Gastroesophageal sphincter (tissue), 4 donors: ENCODE measurements around the gene CFAP100. TPM values are rescaled to one million over a fixed set of nuclear protein-coding genes. Genes with fewer than 3 reads are reported as not detected.

Experiments
- ATAC-seq: fragments of 150-250 bp; one replicate; pipeline ENCODE4 v1.9.1; 2016; ENCODE audit warnings: mild to moderate bottlenecking, moderate library complexity
- H3K27ac ChIP-seq, 4 donors: fragments of 200-600 bp; sonication (generic) in 3 of 4; 1 replicate in 3 of 4; 2 replicates in 1 of 4; pipeline ENCODE4 v1.5.1; 2016 to 2019
- H3K27me3 ChIP-seq: fragments of 200-600 bp; sonication (generic); one replicate; pipeline ENCODE4 v1.5.1; 2019
- H3K36me3 ChIP-seq, 2 donors: fragments of 200-600 bp; sonication (generic); one replicate each; pipeline ENCODE4 v1.5.1; 2019; ENCODE audit warnings: control low read depth in 1 of 2
- H3K4me1 ChIP-seq, 3 donors: fragments of 200-600 bp; sonication (generic); 1 replicate in 2 of 3; 2 replicates in 1 of 3; pipeline ENCODE4 v1.5.1; 2016 to 2019; ENCODE audit warnings: control low read depth in 2 of 3
- H3K4me3 ChIP-seq, 2 donors: fragments of 200-600 bp; sonication (generic); one replicate each; pipeline ENCODE4 v1.5.1; 2019; ENCODE audit warnings: mild to moderate bottlenecking in 1 of 2, moderate library complexity in 1 of 2
- H3K9me3 ChIP-seq, 3 donors: fragments of 200-600 bp; sonication (generic); one replicate each; pipeline ENCODE4 v1.5.1; 2017 to 2019; ENCODE audit warnings: control low read depth in 2 of 3
- CTCF ChIP-seq, 4 experiments: fragments of 200-600 bp in 2 of 4; fragments of 450-650 bp in 2 of 4; sonication (generic) in 1 of 4; IDR thresholded peaks; one replicate each; pipeline ENCODE4 v1.5.1; 2017 to 2019; ENCODE audit warnings: antibody characterized with exemption in 4 of 4, mild to moderate bottlenecking in 2 of 4, moderate library complexity in 2 of 4
- EP300 ChIP-seq: sonication (generic); formaldehyde crosslinking; IDR thresholded peaks from one replicate; pipeline ENCODE4 v1.6.1; 2017; ENCODE audit warnings: antibody characterized with exemption, mild to moderate bottlenecking
- POLR2A ChIP-seq, 2 donors: fragments of 450-650 bp; IDR thresholded peaks; one replicate each; pipeline ENCODE4 v1.6.1; 2017; ENCODE audit warnings: antibody characterized with exemption in 2 of 2, mild to moderate bottlenecking in 2 of 2, moderate library complexity in 1 of 2
- POLR2AphosphoS5 ChIP-seq: sonication (generic); formaldehyde crosslinking; IDR thresholded peaks from one replicate; pipeline ENCODE4 v1.6.1; 2017; ENCODE audit warnings: antibody characterized with exemption
- WGBS, 2 donors: methylation state at CpG; one replicate each; pipeline ENCODE4 v1.1.5; 2018; ENCODE audit warnings: low coverage in 1 of 2; 5-methylcytosine and 5-hydroxymethylcytosine counted together
- total RNA-seq, 4 donors: library from RNA; depleted of rRNA; stranded (reverse); fragments of >200 nt; gene quantifications; one replicate each; pipeline ENCODE4 v1.1.0, GENCODE V29; 2016

Gene CFAP100
- total RNA-seq, 4 donors from 2014 or later: not detected

- Histone ChIP-seq H3K36me3 (peaks cover 0 to 12% of the 10 kb centered on the region in 2 donors), H3K4me1 (peaks cover 0 to 5% (median 0%) of the 10 kb centered on the region in 3 donors), H3K27me3 (peaks cover 46% of the 10 kb centered on the region), H3K27ac (no peak overlapping the region), H3K4me3 (no peak overlapping the region), H3K9me3 (peaks cover 0 to 4% (median 0%) of the 10 kb centered on the region in 3 donors)
- no peak for TF ChIP-seq POLR2AphosphoS5
- no peak for TF ChIP-seq POLR2A (IDR thresholded peaks at IDR 0.05)
- TF ChIP-seq CTCF (IDR thresholded peaks at IDR 0.05): no peak
- ATAC-seq: no peak
- 66 to 76% methylated on average over 5 to 6 of the region's 22 CpGs for WGBS, 2 donors
These were observed 25.4 kb downstream of the CFAP100 start for GRCh38 chr3:126419886-126420786.

GRCh38 chr3:126421573-126422119 lies 26.9 kb downstream of the CFAP100 start:
- no peak overlapping the region for H3K27ac ChIP-seq
- no peak for ATAC-seq
- TF ChIP-seq POLR2AphosphoS5: no peak
- no peak for TF ChIP-seq POLR2A (IDR thresholded peaks at IDR 0.05)
- no peak for TF ChIP-seq EP300
- no peak for TF ChIP-seq CTCF (IDR thresholded peaks at IDR 0.05)
- H3K4me3 ChIP-seq: no peak overlapping the region
- WGBS, 2 donors: 62% methylated on average over 5 of the region's 10 CpGs; no CpG with 5 or more reads in 1 of the 2 donors
- H3K4me1 ChIP-seq: no peaks in the 10 kb centered on the region
- peaks cover 31% of the 10 kb centered on the region for H3K27me3 ChIP-seq
- H3K36me3 ChIP-seq: peaks cover 0 to 12% of the 10 kb centered on the region in 2 donors
- peaks cover 0 to 19% (median 3%) of the 10 kb centered on the region in 3 donors for H3K9me3 ChIP-seq

- Histone ChIP-seq H3K27ac (no peak overlapping the region), H3K36me3 (peaks cover 0 to 12% of the 10 kb centered on the region in 2 donors), H3K27me3 (peaks cover 26% of the 10 kb centered on the region), H3K4me3 (no peak overlapping the region), H3K9me3 (peaks cover 0 to 20% (median 3%) of the 10 kb centered on the region in 3 donors), H3K4me1 (no peaks in the 10 kb centered on the region)
- no peak for ATAC-seq
- TF ChIP-seq POLR2A (IDR thresholded peaks at IDR 0.05): no peak
- TF ChIP-seq CTCF (IDR thresholded peaks at IDR 0.05): no peak
- no peak for TF ChIP-seq POLR2AphosphoS5
- TF ChIP-seq EP300: no peak
- no CpG with 5 or more reads among the region's 8 CpGs for WGBS, 2 donors
These were observed 27.4 kb downstream of the CFAP100 start for GRCh38 chr3:126422121-126422520.

- no peak for TF ChIP-seq POLR2AphosphoS5
- no peak for TF ChIP-seq EP300
- TF ChIP-seq CTCF (IDR thresholded peaks at IDR 0.05): no peak
- no peak for TF ChIP-seq POLR2A (IDR thresholded peaks at IDR 0.05)
- ATAC-seq: no peak
- Histone ChIP-seq H3K36me3 (peaks cover 0 to 12% of the 10 kb centered on the region in 2 donors), H3K27me3 (peaks cover 21% of the 10 kb centered on the region), H3K4me3 (no peak overlapping the region), H3K27ac (no peak overlapping the region), H3K4me1 (no peaks in the 10 kb centered on the region), H3K9me3 (peaks cover 0 to 20% (median 3%) of the 10 kb centered on the region in 3 donors)
- WGBS, 2 donors: no CpG with 5 or more reads among the region's 4 CpGs
These were observed 27.9 kb downstream of the CFAP100 start for GRCh38 chr3:126422571-126423091.
